ENCODE data around the gene BCAR3. TPM values are rescaled to one million over a fixed set of nuclear protein-coding genes. Genes with fewer than 3 reads are reported as not detected.

BCAR3 gene
- total RNA-seq, 1 experiment from 2014 or later, result 9.3 TPM

DNA sequence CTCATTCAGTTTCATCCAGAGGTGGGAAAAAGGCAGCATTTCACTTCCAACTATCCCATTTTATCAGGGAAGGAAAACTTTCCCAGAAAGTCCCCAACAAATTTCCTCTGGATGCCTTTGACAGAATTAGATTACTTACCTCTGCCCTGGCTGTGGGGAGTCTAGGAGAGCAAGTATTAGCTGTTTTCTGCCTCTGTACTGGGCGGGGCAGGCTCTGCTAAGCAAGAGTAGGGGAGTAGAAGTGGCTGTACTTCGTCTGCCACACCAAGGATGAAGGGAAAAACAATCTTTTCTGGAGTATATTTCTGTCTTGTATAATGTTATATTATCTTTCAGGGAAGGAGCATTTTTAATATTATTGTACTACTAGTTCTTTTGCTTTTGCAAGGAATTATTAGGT, 155.2 kb downstream of the BCAR3 start:
- Mint-ChIP-seq H3K9me3 (ENCODE audit: unreplicated experiment) (no peaks in the 10 kb centered on the region), H3K27me3 (ENCODE audit: insufficient read depth, unreplicated experiment) (no peaks in the 10 kb centered on the region), H3K27ac (ENCODE audit: unreplicated experiment) (no peak overlapping the region), H3K36me3 (ENCODE audit: insufficient read depth, unreplicated experiment) (peaks cover 23% of the 10 kb centered on the region), H3K4me1 (ENCODE audit: low read depth, unreplicated experiment) (peaks cover 5% of the 10 kb centered on the region), H3K4me3 (ENCODE audit: unreplicated experiment) (no peak overlapping the region)
- no peak for TF ChIP-seq CTCF (IDR thresholded peaks at IDR 0.05; ENCODE audit: insufficient read depth in 1 of 2, low read depth in 1 of 2, low read length in 1 of 2, severe bottlenecking in 1 of 2, unreplicated experiment in 1 of 2)
- DNase-seq, result no peak
- Histone ChIP-seq H3K9me3 (no peaks in the 10 kb centered on the region), H3K27me3 (replicated peaks; ENCODE audit: control insufficient read depth, insufficient read depth, low read length) (no peaks in the 10 kb centered on the region), H3K36me3 (ENCODE audit: control insufficient read depth, insufficient read depth, low read length) (no peaks in the 10 kb centered on the region), H3K4me3 (ENCODE audit: low read depth, low read length) (no peak overlapping the region), H3K4me1 (no peaks in the 10 kb centered on the region)
- CTCF ChIA-PET, result no interaction called here
- BruUV-seq (replicated peaks), result no TSS peak
- intact Hi-C loops (cut with micrococcal nuclease; ENCODE audit: unreplicated experiment), result no loop called here
- POLR2A ChIA-PET, result no interaction called here

GRCh38 chr1:93525431-93525830, 156.2 kb downstream of the BCAR3 start:
- TF ChIP-seq CTCF (IDR thresholded peaks at IDR 0.05; ENCODE audit: insufficient read depth in 1 of 2, low read depth in 1 of 2, low read length in 1 of 2, severe bottlenecking in 1 of 2, unreplicated experiment in 1 of 2), result no peak
- Mint-ChIP-seq H3K4me3 (ENCODE audit: unreplicated experiment) (no peak overlapping the region), H3K27me3 (ENCODE audit: insufficient read depth, unreplicated experiment) (no peaks in the 10 kb centered on the region), H3K36me3 (ENCODE audit: insufficient read depth, unreplicated experiment) (peaks cover 24% of the 10 kb centered on the region), H3K27ac (ENCODE audit: unreplicated experiment) (no peak overlapping the region), H3K9me3 (ENCODE audit: unreplicated experiment) (no peaks in the 10 kb centered on the region), H3K4me1 (ENCODE audit: low read depth, unreplicated experiment) (peaks cover 5% of the 10 kb centered on the region)
- intact Hi-C loops (cut with micrococcal nuclease; ENCODE audit: unreplicated experiment), result no loop called here
- H3K9me3 ChIP-seq, result no peaks in the 10 kb centered on the region
- no peak overlapping the region for H3K4me3 ChIP-seq (ENCODE audit: low read depth, low read length)
- ChIA-PET CTCF (no interaction called here), POLR2A (no interaction called here)
- H3K27me3 ChIP-seq (replicated peaks; ENCODE audit: control insufficient read depth, insufficient read depth, low read length), result no peaks in the 10 kb centered on the region
- H3K4me1 ChIP-seq, result no peaks in the 10 kb centered on the region
- no TSS peak for BruUV-seq (replicated peaks)
- DNase-seq, result no peak
- H3K36me3 ChIP-seq (ENCODE audit: control insufficient read depth, insufficient read depth, low read length), result no peaks in the 10 kb centered on the region

DNA sequence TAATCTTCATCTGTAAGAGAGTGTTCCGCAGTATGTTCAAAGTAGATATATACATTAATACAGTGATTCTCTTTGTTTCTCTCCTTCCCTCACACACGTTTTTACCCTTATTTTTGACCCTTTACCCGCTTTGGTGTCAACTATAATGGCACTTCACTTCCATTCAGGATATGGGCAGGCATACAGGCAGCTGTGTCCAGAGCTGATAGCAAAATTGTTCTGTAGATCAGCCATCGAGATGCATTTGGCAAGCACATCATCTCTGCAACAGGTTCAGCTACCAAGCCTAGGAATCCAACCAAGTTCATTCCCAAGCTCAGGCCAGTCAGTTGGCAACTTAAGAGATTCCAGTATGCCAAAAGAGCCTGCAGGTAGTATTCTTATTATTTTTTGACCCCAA, 158.9 kb downstream of the BCAR3 start:
- no peaks in the 10 kb centered on the region for H3K4me1 Mint-ChIP-seq (ENCODE audit: low read depth, unreplicated experiment)
- ChIA-PET POLR2A (no interaction called here), CTCF (no interaction called here)
- no peaks in the 10 kb centered on the region for H3K9me3 ChIP-seq
- no peak for TF ChIP-seq CTCF (IDR thresholded peaks at IDR 0.05; ENCODE audit: insufficient read depth in 1 of 2, low read depth in 1 of 2, low read length in 1 of 2, severe bottlenecking in 1 of 2, unreplicated experiment in 1 of 2)
- H3K36me3 ChIP-seq (ENCODE audit: control insufficient read depth, insufficient read depth, low read length), result no peaks in the 10 kb centered on the region
- no peaks in the 10 kb centered on the region for H3K4me1 ChIP-seq
- no peak overlapping the region for H3K27ac Mint-ChIP-seq (ENCODE audit: unreplicated experiment)
- intact Hi-C loops (cut with micrococcal nuclease; ENCODE audit: unreplicated experiment), result no loop called here
- DNase-seq, result no peak
- H3K36me3 Mint-ChIP-seq (ENCODE audit: insufficient read depth, unreplicated experiment), result peaks cover 14% of the 10 kb centered on the region
- no peaks in the 10 kb centered on the region for H3K27me3 Mint-ChIP-seq (ENCODE audit: insufficient read depth, unreplicated experiment)
- BruUV-seq (replicated peaks), result TSS peak; percentile 18
- no peak overlapping the region for H3K4me3 Mint-ChIP-seq (ENCODE audit: unreplicated experiment)
- H3K9me3 Mint-ChIP-seq (ENCODE audit: unreplicated experiment), result no peaks in the 10 kb centered on the region
- no peaks in the 10 kb centered on the region for H3K27me3 ChIP-seq (replicated peaks; ENCODE audit: control insufficient read depth, insufficient read depth, low read length)
- no peak overlapping the region for H3K4me3 ChIP-seq (ENCODE audit: low read depth, low read length)

Measured in Caco-2 (cell line).